H4 (cell line): Measurements from ENCODE around the gene MYLK3. TPM values are rescaled to one million over a fixed set of nuclear protein-coding genes. Genes with fewer than 3 reads are reported as not detected.

ENCODE experiments used
- DNase-seq: peaks from one replicate; pipeline ENCODE4 v3.0.0-alpha.2; 2015; ENCODE audit warnings: low spot score
- total RNA-seq: library from RNA; depleted of rRNA; stranded (reverse); fragments of >200 nt; shearing (Covaris generic); gene quantifications from 2 replicates; pipeline ENCODE4 v1.2.3, GENCODE V29; 2014

The MYLK3 gene
- total RNA-seq, 1 experiment from 2014 or later, result 0.14 TPM

DNA sequence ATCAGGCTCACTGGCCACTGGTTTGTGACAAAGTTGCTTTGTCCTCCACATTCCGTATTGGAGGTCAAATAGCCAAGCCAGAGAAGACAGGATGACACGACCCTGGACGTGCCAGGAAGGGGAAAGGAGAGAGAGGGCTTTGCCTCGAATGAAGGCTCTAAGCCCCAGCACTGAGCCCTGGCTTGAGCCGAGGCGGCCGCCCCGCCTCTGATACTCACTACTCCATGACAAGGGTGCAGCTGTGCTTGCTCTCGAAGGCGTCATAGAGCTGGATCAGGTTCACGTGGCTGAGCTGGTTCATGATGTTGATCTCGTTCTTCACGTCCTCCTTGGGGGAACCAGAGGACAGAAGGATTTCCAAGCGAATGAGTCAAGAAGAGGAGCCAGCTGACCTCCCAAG, 19.3 kb downstream of the MYLK3 start:
- no peak for DNase-seq

DNA sequence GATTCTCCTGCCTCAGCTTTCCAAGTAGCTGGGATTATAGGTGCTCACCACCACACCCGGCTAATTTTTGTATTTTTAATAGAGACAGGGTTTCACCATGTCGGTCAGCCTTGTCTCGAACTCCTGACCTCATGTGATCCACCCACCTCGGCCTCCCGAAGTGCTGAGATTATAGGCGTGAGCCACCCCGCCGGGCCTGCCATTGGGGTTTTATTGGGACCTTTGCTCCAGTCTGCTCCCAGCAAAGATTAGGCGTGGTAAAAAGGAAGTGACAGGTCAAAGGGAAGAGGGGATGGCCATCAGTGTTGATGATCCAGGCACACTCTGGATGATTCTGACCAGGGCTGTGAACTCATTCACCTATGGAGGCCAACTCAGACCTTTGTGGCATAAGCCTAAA, 20.5 kb downstream of the MYLK3 start:
- DNase-seq, result no peak

- DNase-seq, result no peak
These were observed 21.0 kb downstream of the MYLK3 start for GRCh38 chr16:46727184-46727583.

DNA sequence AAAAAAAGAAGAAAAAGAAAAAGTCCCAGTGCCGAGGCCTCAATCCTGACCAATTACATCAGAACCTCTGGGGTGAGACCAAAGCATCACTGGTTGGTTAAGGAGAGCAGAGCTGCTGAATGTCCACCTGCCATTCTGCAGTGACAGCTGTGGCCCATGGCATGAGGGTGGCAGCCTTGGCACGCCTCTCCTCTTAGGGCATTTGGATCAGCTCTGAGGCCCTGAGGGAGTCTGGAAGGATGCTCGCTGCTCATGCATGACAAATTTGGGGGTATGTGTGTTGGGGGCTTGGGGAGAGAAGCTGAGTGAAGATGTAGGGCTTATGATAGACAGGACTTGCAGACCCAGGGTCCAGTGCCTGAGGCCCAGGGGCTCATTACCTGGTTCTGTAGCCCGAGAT, 26.3 kb downstream of the MYLK3 start:
- DNase-seq, result no peak

GRCh38 chr16:46720619-46721018, 27.5 kb downstream of the MYLK3 start:
- DNase-seq, result no peak

GRCh38 chr16:46719528-46719927, 28.6 kb downstream of the MYLK3 start:
- no peak for DNase-seq

- peak; percentile 29 for DNase-seq
These were observed 29.9 kb downstream of the MYLK3 start for GRCh38 chr16:46718214-46718613.

GRCh38 chr16:46717692-46718091, 30.5 kb downstream of the MYLK3 start:
- no peak for DNase-seq

GRCh38 chr16:46715769-46716305, 32.3 kb downstream of the MYLK3 start:
- peak; percentile 58 for DNase-seq

DNA sequence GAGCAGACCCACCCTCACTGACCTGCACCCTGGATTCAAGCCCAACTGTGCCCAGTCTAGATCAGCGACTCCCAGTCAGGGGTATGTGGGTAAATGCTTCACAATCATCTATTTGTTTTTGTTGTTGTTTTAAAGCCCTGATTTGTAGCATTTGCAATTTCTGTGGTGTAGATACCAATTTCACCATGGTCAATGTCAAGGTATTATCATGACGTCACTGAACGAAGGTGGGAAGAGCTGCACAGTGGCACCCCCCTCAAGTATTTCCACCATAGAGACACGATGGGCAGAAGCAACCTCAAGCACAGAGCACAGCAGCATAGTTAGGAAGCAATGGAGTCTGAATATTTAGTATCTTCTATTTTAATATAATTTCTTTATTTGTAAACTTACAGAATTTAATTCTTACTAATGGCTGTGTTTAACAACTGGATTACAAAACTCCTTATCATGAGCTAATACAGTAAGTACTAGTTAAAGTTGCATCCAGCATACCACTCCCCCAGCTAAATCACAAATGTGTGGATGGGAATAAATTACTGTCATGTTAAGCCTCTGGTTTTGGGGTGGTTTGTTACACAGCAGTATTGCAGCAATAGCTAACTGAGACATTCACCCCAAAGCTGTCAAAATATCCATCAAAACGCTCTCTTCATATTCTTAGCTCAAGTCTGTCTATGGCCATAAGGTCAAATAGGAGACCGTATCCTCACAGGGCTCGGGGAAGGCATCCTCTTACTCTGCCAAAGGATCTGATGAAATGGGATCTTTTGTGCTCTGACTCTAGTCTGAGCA, 33.1 kb downstream of the MYLK3 start:
- DNase-seq, result no peak

GRCh38 chr16:46713634-46714033, 34.5 kb downstream of the MYLK3 start:
- DNase-seq, result no peak

DNA sequence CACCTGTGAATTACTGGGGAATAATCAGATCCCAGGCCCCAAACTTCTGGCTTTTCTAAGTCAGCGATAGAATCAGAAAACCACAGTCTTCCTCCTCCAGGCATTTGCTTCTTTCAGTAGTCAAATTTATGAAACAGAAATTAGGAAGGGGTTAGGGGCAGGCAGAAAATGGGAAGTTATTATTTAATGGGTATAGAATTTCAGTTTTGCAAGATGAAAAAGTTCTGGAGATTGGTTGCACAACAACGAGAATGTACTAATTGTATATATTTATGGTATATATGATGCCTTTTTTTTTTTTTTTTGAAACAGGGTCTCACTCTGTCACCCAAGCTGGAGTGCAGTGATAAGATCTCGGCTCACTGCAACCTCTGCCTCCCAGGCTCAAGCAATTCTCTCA, 35.2 kb downstream of the MYLK3 start:
- no peak for DNase-seq

- no peak for DNase-seq
These were observed 36.8 kb downstream of the MYLK3 start for GRCh38 chr16:46711106-46712058.

- no peak for DNase-seq
These were observed 38.6 kb downstream of the MYLK3 start for GRCh38 chr16:46709469-46710005.

GRCh38 chr16:46706642-46707041, 41.5 kb downstream of the MYLK3 start:
- no peak for DNase-seq

- no peak for DNase-seq
These were observed 46.1 kb downstream of the MYLK3 start for GRCh38 chr16:46702030-46702429.

DNA sequence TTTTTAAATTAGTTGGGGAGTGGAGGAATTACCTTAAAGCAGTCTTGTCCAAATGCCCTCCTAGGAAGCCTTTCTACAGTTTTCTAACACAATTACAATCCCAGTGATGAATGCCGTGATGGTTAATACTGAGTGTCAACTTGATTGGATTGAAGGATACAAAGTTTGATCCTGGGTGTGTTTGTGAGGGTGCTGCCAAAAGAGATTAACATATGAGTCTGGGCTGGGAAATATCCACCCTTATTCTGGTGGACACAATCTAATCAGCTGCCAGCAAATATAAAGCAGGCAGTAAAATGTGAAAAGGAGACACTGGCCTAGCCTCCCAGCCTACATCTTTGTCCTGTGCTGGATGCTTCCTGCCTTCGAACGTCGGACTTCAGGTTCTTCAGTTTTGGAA, 46.5 kb downstream of the MYLK3 start:
- DNase-seq, result no peak

- DNase-seq, result no peak
These were observed 48.1 kb downstream of the MYLK3 start for GRCh38 chr16:46700048-46700447.

- no peak for DNase-seq
These were observed 51.2 kb downstream of the MYLK3 start for GRCh38 chr16:46696957-46697356.

DNA sequence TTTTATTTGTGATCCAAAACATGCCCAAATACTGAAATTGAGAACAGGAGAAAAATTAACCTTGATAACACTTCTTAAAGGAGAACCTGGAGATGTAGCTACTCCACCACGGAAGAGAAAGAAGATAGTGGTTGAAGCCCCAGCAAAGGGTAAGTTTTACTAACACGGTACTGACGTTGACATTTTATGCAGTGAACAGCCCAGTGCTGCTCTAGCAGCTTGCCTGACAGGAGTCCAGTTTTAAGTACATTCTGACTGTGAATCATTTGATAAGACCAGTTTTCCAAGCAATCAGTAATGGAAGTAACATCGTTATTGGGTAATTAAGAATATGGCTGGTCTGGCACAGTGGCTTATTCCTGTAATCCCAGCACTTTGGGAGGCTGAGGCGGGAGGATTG, 52.2 kb downstream of the MYLK3 start:
- no peak for DNase-seq

- no peak for DNase-seq
These were observed 54.5 kb downstream of the MYLK3 start for GRCh38 chr16:46693598-46693997.

DNA sequence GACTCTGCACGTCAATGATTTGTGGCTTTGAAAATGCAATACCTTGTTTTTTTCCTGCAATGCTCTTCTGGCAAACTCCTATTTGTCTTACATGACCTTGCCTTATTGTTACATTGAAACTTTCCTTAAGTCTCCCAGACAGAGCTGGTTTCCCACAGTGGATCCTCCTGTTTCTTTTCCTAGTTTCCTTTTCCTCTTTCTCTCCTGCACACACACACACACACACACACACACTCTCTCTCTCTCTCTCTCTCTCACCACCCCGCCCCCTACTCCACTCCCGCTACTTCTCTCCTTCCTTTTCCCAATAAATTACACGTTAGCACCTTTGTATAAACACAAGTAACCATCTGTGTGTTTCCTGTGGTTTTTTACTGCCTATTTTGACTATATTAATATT, 56.4 kb downstream of the MYLK3 start:
- DNase-seq, result no peak
